SW 1271 (cell line): Measurements from ENCODE around the gene ADGRD1.

ENCODE experiments used
- DNase-seq, 2 experiments: peaks; one replicate each; lab custom pipeline; 2025; lab: John Stamatoyannopoulos, UW

Gene ADGRD1

DNA sequence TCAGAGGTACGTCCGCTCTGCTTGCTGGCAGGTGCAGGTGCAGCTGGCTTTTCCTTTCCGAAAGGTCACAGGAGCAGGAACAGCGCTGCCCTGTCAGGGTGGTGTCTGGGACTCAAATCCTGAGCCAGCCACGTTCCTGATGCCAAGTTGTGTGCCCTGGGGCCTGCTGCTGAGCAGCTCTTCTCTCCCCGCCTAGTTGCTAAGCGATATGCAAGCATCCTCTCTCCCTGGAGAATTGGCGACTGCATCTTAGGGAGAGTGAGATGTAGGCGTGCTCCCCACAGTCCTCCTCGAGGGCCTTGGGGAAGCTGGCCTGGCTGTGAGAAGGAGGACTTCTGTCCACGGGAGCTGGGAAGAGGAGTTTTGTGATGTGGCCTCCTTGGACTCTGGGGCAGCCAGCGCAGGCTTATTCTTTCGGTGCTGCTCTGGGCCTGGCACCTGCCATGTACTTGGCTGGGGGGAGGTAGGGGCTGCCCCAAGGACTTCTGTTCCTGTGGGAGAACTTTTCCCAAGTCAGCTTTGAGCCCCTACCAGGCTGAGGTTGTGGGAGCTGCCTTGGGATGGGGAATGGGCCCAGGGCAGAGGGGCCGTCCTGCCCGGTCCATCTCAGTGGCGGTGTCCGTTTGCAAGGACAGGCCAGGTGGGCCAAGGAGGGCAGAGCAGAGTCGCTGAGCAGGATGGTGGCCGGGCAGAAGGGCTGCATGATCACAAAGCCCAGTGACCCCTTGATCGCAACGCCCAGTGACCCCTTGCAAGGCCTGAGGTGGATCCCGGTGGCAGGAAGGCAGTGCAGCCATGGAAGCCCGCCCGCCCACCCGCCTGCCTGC lies 183.5 kb downstream of the ADGRD1 start:
- DNase-seq = no peak

DNA sequence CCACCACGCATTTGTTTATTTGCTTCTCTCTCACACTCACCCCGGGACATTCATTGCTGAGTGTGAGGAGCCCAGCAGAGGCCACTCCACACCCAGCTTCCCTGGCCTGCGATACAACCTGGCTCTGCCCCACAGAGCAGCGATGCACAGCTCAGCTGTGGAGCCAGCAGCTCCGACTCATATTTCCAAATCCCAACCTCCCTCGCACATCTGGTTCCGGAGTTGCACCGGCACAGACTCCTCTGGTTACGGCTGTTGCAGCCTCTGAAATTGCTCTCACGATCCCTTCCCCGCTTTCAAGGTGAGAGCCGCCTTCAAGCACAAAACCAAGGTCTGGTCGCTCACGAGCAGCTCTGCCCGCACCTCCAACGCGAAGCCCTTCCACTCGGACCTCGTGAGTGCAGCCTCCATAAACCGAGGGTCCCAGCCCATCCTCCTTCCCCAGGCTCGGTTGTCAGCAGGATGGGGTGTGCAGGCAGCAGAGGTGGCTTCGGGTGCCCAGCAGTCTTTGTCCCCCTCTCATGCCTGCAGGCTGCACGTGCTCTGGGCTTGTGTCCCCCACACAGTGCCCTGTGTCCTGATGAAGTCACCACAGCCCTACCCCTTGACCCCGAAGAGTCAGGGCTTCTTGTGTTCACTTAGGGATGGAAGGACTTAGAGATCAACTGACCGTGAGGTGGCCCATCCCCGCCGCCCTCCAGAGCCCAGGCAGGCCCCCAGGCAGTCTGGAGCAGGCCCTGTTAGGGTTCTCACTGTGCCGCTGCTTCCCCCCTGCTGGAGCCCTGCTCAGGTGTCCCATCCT lies 184.3 kb downstream of the ADGRD1 start:
- DNase-seq = no peak

DNA sequence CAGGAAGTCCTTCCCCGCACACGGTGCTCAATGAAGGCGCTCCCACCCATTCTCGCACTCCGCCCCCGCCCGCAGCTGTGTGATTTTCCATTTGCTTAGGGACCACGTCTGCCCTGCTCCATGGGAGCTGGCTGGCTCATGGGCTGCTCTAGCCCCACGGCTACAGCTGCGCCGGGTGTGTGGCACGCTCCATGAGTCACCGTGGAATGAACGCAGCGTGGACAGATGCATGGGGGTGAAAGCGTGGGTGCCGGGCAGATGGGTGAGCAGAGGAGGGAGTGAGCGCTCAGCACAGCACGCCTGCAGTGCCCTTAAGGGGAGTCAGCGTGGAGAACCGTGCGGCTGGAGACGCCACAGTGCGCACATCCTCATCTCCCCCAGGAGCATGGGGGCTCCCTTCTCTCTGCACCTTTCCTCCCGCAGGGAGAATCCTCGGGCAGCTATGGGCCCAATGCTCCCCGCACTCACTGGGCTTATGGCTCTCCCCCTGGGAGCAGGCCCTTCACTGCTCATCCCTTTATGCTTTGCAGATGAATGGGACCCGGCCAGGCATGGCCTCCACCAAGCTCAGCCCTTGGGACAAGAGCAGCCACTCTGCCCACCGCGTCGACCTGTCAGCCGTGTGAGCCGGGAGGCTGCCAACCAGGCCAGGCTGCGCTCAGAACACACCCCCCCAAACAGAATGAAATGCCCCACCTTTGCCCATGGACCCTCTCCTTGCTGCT lies 185.1 kb downstream of the ADGRD1 start:
- no peak for DNase-seq

DNA sequence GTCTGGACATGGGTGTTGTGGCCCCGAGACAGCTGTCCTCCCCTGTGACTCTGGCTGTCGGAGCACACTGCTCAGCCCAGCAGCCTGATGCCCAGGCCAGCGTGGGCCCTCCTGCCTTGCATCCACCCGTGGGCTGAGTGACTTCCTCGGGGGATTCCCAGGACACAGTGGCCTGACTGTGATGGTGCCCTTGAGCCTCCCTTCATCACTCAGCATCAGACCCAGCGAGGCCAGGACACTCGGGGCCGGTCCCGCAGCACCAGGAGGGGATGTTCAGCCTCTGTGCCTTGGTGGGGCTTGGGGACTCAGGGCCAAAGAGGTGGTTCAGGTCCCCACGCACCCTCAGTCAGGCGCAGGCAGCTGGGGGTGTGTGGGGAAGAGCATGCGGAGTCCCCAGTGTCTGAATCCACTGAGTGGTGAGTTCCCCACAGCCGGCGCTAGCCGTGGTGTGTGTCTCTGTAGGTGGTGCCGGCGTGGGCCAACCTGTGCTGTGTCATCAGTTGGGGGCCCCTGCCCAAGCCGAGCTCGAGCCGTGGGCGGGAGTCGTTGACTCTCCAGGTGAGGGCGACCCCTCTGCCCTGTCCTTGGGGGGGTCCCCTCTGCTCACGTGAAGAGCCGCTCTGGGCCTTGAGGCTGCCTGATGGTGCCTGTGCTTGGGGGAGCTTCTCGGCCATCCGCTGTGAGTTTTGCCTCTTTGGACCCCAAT lies 185.8 kb downstream of the ADGRD1 start:
- no peak for DNase-seq

DNA sequence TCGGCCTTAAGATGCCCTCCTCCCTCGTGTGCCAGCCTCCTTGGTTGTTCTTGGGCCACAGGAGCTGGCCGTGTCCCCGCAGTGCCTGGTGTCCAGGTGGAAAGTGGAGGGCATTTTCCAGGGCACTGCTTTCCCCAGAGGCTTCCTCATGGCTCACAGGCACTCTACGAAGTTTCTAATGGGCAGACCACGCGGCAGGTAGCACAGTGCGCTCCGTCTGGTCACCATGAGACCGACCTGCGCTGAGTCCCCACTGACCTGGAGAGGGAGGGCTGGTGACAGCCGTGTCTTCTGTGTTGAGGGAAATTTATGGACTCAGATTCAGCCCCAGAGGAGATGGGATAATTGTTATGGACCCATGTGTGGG lies 186.3 kb downstream of the ADGRD1 start:
- DNase-seq = no peak

DNA sequence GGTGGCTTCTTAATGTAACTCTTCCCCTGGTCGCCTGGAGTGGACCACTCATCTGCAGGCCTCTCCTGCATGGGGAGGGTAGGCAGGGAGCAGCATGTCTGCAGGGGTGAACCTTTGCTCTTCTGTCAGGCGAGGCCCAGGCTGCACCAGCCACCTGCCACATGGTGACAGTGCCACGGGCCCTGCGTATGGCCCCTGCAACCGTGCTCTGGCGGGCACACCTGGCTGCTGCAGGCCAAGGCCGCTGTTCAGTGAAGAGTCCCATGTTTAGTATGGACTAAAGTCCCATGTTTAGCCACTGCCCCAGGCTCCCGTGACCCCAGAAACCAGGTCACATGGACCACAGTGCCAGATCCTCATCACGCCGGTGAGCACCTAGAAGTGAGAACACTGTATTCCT lies 187.0 kb downstream of the ADGRD1 start:
- no peak for DNase-seq

DNA sequence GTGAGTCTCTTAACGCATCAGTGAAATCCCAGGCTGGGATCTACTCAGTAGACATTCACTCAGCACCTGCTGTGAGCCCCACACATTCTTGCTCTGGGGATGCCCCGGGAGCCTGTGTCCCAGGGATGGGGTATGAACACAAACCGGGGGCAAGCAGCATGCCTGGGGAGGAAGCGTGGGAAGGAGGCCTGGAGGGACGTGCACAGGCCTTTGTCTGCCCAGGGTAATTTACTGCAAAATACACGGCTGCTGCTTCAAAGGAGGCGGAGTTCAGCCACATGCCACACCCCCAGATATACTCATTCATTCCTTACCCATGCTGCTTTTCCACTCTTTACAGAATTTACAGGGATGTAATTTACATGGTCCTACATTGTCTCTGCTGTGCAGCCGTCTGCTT lies 187.8 kb downstream of the ADGRD1 start:
- DNase-seq = no peak

DNA sequence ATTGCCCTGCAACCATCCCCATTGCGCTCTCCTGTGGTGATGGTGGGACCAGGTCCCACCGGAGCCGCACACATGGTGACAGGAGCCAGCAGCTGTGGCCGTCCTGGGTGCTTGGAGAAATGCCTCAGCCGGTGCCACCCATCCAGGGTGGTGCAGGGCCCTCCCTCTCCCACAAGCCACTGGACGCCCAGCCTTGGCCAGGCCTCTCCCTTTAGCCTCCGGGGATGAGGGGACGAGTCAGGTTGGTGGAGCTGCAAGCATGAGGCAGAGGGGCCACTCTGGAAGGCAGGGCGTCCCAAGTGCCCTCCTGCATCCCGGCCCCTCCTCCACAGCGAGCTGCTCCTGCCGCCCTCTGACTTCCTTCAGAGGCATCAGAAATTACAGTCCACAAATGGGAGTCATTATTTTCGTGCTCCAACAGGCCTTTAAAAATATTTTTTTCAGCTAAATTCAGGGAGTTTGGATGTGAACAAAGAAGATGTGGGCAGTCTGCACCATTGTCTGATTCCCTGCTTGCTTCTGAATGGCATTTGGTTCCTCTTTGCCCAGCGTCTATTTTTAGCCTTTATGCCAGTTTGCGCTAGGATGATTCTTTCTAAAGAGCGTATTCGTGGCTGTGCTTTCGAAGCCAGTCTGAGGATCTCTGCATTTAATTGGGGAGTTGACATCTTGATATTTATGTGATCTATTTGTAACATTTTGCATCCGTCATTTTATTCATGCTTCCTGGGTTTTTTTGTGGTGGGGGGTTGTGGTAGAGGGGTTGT lies 189.4 kb downstream of the ADGRD1 start:
- DNase-seq = no peak

DNA sequence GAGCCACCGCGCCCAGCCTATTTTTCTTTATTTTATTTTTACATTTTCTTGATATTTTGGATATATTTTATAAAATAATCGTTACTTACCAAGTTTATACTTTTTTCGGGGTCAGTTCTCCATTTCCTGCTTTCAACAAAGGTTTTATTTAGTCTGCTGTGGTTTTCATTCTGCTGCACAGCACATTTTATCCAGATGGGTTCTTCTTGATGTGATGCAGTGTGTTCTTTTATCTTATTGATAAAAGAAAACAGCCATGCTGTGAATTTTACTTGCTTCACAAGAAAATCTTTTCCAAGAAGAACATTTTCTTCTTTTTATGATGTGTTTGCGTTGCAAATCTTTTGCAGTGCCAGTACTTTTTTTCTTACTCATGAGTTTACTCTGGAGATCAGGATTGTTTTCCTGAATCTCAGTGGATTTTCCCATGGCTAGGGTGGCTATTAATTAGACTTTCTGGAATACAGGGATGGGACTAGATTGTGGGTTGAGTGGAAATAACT lies 192.5 kb downstream of the ADGRD1 start:
- DNase-seq = no peak

DNA sequence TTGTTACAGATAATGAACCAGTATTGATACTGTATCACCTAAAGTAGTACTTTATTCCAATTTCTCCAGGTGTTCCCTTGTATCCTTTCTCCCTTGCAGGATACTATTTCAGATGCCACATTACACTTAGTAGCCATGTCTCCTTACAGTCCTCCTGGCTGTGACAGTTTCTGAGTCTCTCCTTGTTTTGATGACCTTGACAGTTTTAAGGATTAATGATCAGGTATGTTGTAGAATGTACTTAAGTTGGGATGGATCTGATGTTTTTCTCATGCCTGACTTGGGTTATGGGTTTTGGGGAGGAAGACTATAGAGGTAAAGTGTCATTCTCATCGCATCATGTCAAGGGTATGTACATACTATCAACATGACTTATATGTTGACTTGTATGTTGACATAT lies 193.6 kb downstream of the ADGRD1 start:
- DNase-seq = no peak

DNA sequence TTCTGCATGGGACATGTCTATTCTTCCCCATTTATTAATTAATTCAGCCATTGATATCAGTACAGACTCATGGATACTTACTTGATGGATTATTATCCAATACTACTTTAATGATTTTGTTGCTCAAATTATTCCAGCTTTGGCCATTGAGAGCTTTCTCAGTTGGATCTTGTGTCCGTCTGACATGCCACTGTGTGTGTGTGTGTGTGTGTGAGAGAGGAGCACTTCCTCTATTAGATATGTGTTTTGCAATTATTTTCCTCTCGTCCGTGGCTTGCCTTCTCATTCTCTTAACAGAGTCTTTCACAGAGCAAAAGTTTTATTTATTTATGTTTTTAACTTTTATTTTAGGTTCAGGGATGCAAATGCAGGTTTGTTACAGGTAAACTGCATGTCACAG lies 194.2 kb downstream of the ADGRD1 start:
- no peak for DNase-seq

DNA sequence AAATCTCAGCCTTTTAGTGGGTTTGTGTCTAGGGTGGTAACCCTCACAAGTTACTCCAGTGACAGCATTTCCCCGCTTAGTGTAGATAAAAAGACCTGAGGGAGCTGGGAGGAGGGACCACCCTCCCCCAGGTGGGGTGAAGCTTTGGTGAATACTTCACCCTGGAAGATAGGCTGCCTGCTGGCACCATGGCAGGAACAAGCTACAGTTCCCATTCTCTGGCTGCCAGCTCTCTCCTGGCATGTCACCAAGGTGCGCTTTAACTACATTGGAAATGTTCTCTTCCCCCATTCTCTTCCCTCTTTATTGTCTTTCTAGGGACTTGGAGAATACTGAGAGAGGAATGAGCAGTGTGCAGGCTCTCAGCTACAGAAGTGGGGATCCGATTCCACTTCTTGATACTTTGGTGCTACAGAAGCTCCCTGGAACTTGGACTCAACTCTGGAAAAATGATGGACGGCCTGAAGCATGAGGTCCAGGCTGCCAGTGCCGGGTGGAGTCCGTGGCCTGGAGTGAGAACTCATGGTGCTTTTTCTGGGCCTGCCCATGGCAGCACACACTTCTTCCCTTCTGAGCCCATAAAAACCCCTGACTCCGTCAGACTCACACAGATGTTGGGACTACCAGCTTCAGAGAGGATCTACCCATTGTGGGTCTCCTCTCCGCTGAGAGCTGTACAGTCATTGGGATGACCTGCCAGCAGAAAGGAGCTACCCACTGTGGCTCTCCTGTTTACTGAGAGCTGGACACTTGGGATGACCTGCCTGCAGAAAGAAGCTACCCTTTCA lies 198.0 kb downstream of the ADGRD1 start:
- no peak for DNase-seq

DNA sequence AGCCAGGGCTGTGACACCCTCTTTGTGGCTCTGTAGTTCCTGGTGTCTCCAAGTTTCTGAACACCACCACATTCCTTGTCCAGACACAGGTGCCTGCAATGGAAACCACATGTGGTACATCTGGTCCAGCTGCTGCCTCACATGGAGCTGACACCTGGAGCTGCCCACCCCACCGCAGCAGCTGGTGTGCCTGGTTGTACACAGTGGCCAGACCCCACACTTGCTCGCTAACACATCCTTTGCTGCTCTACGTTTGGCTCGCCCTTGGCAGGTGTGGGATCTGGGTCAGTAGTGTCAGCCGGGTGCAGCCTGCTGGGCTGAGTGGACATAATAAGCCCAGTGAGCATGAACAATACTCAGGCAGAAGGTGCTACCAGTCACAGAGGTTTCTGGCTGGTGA lies 198.9 kb downstream of the ADGRD1 start:
- DNase-seq = no peak

DNA sequence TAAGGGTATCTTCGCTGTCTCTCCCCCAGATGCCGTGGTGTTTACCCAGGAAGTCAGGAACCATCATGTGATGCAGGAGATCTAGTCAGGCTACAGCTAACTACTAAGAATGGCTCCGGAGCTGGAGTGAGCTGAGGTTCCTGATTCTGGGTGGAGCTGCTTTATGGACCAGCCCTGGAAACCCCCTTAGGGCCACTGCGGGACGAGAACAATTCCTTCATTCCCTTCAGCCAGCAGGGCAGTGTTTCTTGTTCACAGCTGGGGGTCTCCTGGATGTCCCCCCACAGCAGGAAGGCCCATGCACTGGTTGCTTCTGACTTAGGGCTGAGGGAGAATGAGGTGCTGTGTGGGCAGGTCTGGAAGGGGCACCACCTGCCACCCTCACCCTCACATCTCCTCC lies 199.3 kb downstream of the ADGRD1 start:
- no peak for DNase-seq

DNA sequence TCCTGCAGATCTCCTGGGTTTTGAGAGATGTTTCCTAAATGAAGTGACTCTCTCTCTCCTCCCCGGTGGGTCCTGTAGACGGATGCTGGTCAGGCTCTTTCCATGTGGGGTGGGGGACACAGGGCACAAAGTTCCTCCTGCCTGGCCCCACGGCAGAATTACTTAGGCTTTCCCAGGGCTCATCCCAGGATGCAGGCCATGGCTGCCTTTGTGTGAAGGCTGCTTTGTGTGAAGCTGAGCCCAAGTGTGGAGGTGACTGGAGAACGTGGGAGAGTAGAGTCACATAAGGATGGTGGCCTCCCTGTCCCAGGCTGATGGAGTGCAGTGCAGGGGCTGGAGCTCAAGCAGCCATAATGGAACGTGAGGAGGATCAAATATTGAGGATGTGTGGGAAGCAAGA lies 200.2 kb downstream of the ADGRD1 start:
- DNase-seq = no peak

DNA sequence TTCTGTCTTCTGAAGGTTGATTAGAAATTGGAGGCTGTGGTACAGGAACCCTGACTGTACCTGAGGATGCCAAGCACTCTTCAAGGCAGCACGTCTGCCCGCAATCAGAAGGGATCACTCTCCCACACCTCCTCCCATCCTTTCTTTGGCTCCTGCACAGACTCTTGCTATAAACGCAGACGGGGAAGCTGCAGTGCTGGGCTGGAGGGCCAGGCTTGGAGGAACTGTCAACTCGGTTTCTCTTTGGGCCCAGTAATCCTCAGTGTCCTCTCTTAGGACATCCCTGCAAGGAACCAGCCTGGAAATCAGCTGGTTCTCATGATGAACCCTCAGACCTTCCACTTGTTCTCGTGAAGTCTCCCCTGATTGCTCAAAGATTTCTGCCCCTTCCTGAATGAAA lies 201.4 kb downstream of the ADGRD1 start:
- no peak for DNase-seq

DNA sequence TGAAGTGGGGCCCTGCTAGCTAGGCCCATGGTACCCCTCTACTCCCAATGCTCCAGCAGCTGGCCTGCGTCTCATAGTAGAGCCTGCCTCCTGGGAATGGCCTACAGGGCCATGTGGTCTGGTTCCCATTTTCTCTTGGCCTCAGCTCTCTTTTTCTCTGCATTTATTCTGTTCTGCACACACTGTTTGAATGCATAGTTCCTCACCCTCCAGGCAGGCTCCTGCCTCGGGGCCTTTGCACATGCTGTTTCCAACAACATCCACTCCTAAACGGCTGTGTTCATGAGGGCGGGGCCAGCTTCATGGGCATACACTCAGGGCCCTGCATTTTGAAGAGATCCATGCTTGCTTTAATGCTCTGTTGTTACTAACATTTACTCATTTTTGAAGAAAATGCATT lies 204.0 kb downstream of the ADGRD1 start:
- no peak for DNase-seq

DNA sequence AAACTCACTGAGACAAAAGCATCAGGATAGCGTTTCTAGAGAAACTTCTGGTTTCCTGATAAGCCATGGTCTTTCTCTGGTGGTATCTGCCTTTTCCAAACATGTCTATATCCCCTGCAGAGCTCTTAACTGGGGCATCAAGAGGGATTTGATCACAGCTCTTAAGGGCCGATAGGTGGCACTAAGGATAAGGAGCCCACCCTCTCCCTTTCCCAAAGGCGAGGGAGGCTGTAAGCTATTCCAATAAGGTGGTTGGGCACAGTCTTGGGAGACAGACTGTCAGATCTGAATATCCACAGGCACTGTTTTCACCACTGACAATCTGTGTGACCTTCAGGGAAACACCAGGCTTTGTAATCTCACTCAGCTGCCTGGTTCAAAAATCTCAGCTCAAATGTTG lies 206.0 kb downstream of the ADGRD1 start:
- no peak for DNase-seq

DNA sequence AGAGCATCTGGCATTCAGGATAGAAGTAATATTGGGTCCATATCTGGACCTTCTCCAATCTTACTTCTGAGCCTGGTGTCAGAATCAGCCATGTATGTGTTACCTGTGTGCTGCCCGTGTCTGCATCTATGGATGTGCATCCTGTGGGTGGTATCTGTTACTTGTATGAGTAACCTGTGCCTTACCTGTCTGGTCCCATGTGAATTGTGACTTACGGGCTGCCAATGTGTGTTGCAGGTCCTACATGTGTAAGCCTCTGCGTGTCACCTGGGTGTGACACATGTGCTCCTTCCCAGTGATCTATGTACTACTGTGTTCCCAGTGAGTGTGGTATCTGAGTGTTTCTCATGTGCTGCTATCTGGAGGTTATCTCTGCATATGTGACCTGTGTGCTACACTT lies 208.4 kb downstream of the ADGRD1 start:
- no peak for DNase-seq

DNA sequence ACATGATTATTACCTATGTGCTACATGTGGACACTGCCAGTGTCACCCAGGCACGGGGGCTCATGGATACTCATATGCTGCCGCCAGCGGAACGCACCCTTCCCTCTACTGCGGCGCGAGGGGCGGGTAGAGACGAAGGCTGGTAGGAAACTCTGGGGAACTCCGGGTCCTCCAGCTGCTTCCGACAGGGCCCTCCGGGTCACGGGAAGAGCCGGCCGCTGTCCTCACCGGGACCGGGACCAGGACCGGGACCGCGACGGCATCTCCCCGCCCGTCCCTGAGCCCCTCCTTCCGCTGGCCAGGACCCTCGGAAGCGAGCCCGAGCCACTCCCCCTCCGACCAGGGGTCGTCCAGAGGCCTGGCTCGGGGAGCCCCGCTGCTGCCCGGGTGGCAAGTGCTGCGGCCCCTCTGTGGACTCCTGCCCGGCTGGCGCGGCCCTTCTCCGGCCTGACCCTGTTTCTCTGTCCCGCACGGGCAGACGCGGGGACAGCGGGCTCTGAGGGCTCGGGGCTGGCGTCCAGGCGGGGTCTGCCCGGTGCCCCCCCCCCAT lies 209.6 kb downstream of the ADGRD1 start:
- no peak for DNase-seq
